Left lung (tissue), 10 donors: ENCODE data around the gene CD226. TPM values are rescaled to one million over a fixed set of nuclear protein-coding genes. Genes with fewer than 3 reads are reported as not detected.

Experiments used
- ATAC-seq: fragments of 200-7000 bp; cut with Tn5 transposase; one replicate; pipeline ENCODE4 v1.9.1; 2020; ENCODE audit warnings: moderate library complexity
- DNase-seq, 4 donors: peaks; one replicate each; pipeline ENCODE4 v3.0.0-alpha.2; 2013 to 2020
- H3K27ac ChIP-seq, 2 donors: fragments of 200-600 bp; sonication (generic) in 1 of 2; one replicate each; pipeline versions ENCODE4 v1.5.0 to v1.8.0; 2020 to 2021
- H3K27me3 ChIP-seq, 2 donors: fragments of 200-600 bp; sonication (generic) in 1 of 2; one replicate each; pipeline versions ENCODE4 v1.5.0 to v1.8.0; 2020 to 2021
- H3K36me3 ChIP-seq, 2 donors: fragments of 200-600 bp; sonication (generic) in 1 of 2; one replicate each; pipeline versions ENCODE4 v1.5.0 to v1.8.0; 2020 to 2021
- H3K4me1 ChIP-seq, 2 donors: fragments of 200-600 bp; one replicate each; pipeline ENCODE4 v1.8.0; 2021
- H3K4me3 ChIP-seq, 2 donors: fragments of 200-600 bp; sonication (generic) in 1 of 2; one replicate each; pipeline versions ENCODE4 v1.5.0 to v1.8.0; 2020 to 2021; ENCODE audit warnings: mild to moderate bottlenecking in 1 of 2
- H3K9me3 ChIP-seq, 2 donors: fragments of 200-600 bp; sonication (generic) in 1 of 2; one replicate each; pipeline versions ENCODE4 v1.5.0 to v1.8.0; 2020 to 2021
- CTCF ChIP-seq, 2 donors: fragments of 200-600 bp; sonication (generic) in 1 of 2; IDR thresholded peaks; one replicate each; pipeline versions ENCODE4 v1.5.0 to v1.8.0; 2021; ENCODE audit warnings: antibody characterized with exemption in 2 of 2
- intact Hi-C, 2 donors: fragments of 100-400 bp; cut with DNase I; formaldehyde crosslinking; loops; one replicate each; pipeline versions ENCODE4 v1.11.2 to v1.14.2; 2022
- polyA plus RNA-seq, 6 donors: library from polyadenylated mRNA; unstranded; fragments of 120-200 nt; gene quantifications; one replicate each; pipeline ENCODE4 v1.2.1, GENCODE V29; 2013; ENCODE audit not compliant: insufficient read length in 6 of 6
- total RNA-seq, 2 donors: library from RNA; stranded (reverse); fragmentation: NEBNext Ultra II Directional; extraction: Animal tissue kit (Norgen Biotek cat#: 25700); gene quantifications; one replicate each; pipeline ENCODE4 v1.2.1, GENCODE V29; 2021
- donor health status: DM: no; HTN: yes; CAD: no.
- donor health status: DM: no; HTN: no; CAD: no.

CD226 gene
- total and polyA plus RNA-seq, 8 donors = 2.2 to 5.6 (median 2.9) TPM

- H3K9me3 ChIP-seq = no peaks in the 10 kb centered on the region
- no peak overlapping the region for H3K4me3 ChIP-seq
- ATAC-seq (no peak), DNase-seq (no peak)
- H3K4me1 ChIP-seq = no peaks in the 10 kb centered on the region
- H3K27me3 ChIP-seq = no peaks in the 10 kb centered on the region
- no peak overlapping the region for H3K27ac ChIP-seq
- TF ChIP-seq CTCF (IDR thresholded peaks at IDR 0.05) = no peak
- intact Hi-C loops = no loop called here
- no peaks in the 10 kb centered on the region for H3K36me3 ChIP-seq
These were observed 88.8 kb downstream of the CD226 start for GRCh38 chr18:69858897-69859296.

GRCh38 chr18:69854455-69854854 lies 93.2 kb downstream of the CD226 start:
- intact Hi-C loops = no loop called here
- Histone ChIP-seq H3K4me3 (no peak overlapping the region), H3K27me3 (no peaks in the 10 kb centered on the region), H3K27ac (no peak overlapping the region), H3K9me3 (no peaks in the 10 kb centered on the region), H3K4me1 (no peaks in the 10 kb centered on the region), H3K36me3 (no peaks in the 10 kb centered on the region)
- DNase-seq (no peak), ATAC-seq (no peak)
- no peak for TF ChIP-seq CTCF (IDR thresholded peaks at IDR 0.05)

GRCh38 chr18:69853051-69853450 lies 94.6 kb downstream of the CD226 start:
- DNase-seq = peak in 1 of 4 donors; percentile 25
- H3K9me3 ChIP-seq = no peaks in the 10 kb centered on the region
- intact Hi-C loops = no loop called here

GRCh38 chr18:69845593-69846506 lies 101.8 kb downstream of the CD226 start:
- intact Hi-C loops = no loop called here
- no peak overlapping the region for H3K4me3 ChIP-seq
- H3K36me3 ChIP-seq = no peaks in the 10 kb centered on the region
- no peaks in the 10 kb centered on the region for H3K27me3 ChIP-seq
- DNase-seq (peak in 2 of 4 donors; percentile 80 to 82), ATAC-seq (peak; percentile 86)
- TF ChIP-seq CTCF (IDR thresholded peaks at IDR 0.05) = no peak
- no peak overlapping the region for H3K27ac ChIP-seq
- H3K9me3 ChIP-seq = no peaks in the 10 kb centered on the region
- H3K4me1 ChIP-seq = peaks cover 0 to 3% of the 10 kb centered on the region in 2 donors

More at GRCh38 chr18:69853051-69853450, 94.6 kb downstream of the CD226 start:
- no peak overlapping the region for H3K27ac ChIP-seq
- no peaks in the 10 kb centered on the region for H3K4me1 ChIP-seq
- no peak overlapping the region for H3K4me3 ChIP-seq
- no peak for TF ChIP-seq CTCF (IDR thresholded peaks at IDR 0.05)
- H3K27me3 ChIP-seq = no peaks in the 10 kb centered on the region
- H3K36me3 ChIP-seq = no peaks in the 10 kb centered on the region
- no peak for ATAC-seq

- Histone ChIP-seq H3K9me3 (no peaks in the 10 kb centered on the region), H3K36me3 (no peaks in the 10 kb centered on the region), H3K4me3 (no peak overlapping the region), H3K27ac (no peak overlapping the region), H3K27me3 (no peaks in the 10 kb centered on the region), H3K4me1 (peaks cover 0 to 3% of the 10 kb centered on the region in 2 donors)
- TF ChIP-seq CTCF (IDR thresholded peaks at IDR 0.05) = no peak
- no peak for ATAC-seq
- no peak for DNase-seq
- intact Hi-C loops = no loop called here
These were observed 103.0 kb downstream of the CD226 start for GRCh38 chr18:69844656-69845055.
